ENCODE measurements around the gene ZIC5. TPM values are rescaled to one million over a fixed set of nuclear protein-coding genes. Genes with fewer than 3 reads are reported as not detected.
"Not testable (repeated sequence)": the region's sequence is repeated elsewhere in the genome, so short reads cannot be mapped to it uniquely, and the experiment has no call there.

The ZIC5 gene
- polyA plus RNA-seq, 2 of the 4 experiments (the other 2 are of a cell fraction): 2.8 to 3.1 TPM

DNA sequence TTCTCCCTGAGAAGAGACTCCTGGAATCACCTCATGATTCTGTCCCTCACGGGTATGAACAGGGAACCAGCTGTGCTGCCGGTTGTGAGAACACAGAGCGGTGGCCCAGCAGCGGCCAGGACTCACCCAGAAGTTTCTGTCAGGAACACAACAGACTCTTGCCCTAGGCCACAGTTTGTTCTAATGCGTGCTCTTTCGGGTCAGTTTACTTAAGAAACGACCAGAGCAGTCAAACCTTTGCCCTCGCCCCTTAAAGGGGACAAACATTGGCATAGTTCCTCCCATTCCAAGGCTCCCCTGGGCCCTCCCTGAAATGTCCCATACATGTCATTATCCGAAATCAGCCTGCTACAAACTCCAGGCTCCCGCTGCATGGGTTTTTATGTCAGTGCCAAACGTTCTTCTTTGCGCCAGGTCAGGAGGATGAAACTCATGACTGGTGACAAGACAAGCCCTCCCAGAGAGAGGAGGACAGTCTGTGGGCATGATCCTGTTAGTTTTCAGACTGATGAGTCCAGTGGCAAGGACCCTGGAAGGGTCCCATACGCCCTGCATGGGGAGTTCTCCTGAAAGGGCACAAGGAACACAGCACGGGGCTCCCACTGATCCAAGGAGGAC is 18.3 kb downstream of the ZIC5 start:
- FAIRE-seq: no peak
- POLR2A ChIA-PET: no interaction called here

DNA sequence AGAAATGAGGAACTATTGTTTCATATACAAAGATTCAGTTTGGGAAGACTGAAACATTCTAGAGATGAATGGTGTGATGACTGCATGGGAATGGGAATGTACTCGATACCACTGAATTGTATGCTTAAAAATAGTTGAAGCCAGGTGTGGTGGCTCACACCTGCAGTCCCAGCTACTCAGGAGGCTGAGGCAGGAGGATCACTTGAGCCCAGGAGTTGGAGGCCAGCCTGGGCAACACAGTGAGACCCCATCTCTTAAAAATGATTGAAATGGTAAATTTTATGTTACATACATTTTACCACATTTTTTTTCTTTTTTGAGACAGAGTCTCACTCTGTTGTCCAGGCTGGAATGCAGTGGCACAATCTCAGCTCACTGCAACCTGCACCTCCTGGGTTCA is 19.9 kb downstream of the ZIC5 start:
- 76% methylated on average over 1 of the region's 1 CpG for WGBS (ENCODE audit: missing lambda C conversion rate)
- CTCF ChIA-PET: interaction anchor here (1.2 kb wide), 1 partner anchor 35 kb away, joined by 3 read pairs; no protein-coding TSS in a partner anchor
- ATAC-seq; H3K4me2 ChIP-seq; POLR2A ChIA-PET; H3K27ac ChIP-seq; FAIRE-seq; H3K4me1 ChIP-seq; H3K9me3 ChIP-seq; H3K4me3 ChIP-seq; DNase-seq (ENCODE audit: low read depth in 1 of 2, low spot score in 1 of 2): not testable (repeated sequence)

More for the DNA sequence above, 18.3 kb downstream of the ZIC5 start:
- CTCF ChIA-PET: no interaction called here
- H3K4me3 ChIP-seq: no peak overlapping the region
- no peaks in the 10 kb centered on the region for H3K9me3 ChIP-seq
- ATAC-seq: no peak
- WGBS (ENCODE audit: missing lambda C conversion rate): 68% methylated on average over 11 of the region's 14 CpGs
- TF ChIP-seq, protein P1, sequence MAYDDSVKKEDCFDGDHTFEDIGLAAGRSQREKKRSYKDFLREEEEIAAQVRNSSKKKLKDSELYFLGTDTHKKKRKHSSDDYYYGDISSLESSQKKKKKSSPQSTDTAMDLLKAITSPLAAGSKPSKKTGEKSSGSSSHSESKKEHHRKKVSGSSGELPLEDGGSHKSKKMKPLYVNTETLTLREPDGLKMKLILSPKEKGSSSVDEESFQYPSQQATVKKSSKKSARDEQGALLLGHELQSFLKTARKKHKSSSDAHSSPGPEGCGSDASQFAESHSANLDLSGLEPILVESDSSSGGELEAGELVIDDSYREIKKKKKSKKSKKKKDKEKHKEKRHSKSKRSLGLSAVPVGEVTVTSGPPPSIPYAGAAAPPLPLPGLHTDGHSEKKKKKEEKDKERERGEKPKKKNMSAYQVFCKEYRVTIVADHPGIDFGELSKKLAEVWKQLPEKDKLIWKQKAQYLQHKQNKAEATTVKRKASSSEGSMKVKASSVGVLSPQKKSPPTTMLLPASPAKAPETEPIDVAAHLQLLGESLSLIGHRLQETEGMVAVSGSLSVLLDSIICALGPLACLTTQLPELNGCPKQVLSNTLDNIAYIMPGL (CRISPR knock-in tag; IDR thresholded peaks at IDR 0.05; ENCODE audit: borderline replicate concordance): no peak
- no peak for TF ChIP-seq KDM5A (IDR thresholded peaks at IDR 0.05)
- no peak for TF ChIP-seq POLR2AphosphoS2 (conservative IDR thresholded peaks at IDR 0.05; ENCODE audit: low read length)
- no peak for TF ChIP-seq NPAS2 (CRISPR knock-in tag; IDR thresholded peaks at IDR 0.05; ENCODE audit: borderline replicate concordance)
- no peak for TF ChIP-seq MAZ (IDR thresholded peaks at IDR 0.05; ENCODE audit: borderline replicate concordance, low read depth, low read length)
- TF ChIP-seq, protein P2, sequence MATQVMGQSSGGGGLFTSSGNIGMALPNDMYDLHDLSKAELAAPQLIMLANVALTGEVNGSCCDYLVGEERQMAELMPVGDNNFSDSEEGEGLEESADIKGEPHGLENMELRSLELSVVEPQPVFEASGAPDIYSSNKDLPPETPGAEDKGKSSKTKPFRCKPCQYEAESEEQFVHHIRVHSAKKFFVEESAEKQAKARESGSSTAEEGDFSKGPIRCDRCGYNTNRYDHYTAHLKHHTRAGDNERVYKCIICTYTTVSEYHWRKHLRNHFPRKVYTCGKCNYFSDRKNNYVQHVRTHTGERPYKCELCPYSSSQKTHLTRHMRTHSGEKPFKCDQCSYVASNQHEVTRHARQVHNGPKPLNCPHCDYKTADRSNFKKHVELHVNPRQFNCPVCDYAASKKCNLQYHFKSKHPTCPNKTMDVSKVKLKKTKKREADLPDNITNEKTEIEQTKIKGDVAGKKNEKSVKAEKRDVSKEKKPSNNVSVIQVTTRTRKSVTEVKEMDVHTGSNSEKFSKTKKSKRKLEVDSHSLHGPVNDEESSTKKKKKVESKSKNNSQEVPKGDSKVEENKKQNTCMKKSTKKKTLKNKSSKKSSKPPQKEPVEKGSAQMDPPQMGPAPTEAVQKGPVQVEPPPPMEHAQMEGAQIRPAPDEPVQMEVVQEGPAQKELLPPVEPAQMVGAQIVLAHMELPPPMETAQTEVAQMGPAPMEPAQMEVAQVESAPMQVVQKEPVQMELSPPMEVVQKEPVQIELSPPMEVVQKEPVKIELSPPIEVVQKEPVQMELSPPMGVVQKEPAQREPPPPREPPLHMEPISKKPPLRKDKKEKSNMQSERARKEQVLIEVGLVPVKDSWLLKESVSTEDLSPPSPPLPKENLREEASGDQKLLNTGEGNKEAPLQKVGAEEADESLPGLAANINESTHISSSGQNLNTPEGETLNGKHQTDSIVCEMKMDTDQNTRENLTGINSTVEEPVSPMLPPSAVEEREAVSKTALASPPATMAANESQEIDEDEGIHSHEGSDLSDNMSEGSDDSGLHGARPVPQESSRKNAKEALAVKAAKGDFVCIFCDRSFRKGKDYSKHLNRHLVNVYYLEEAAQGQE (IDR thresholded peaks at IDR 0.05): no peak
- TF ChIP-seq HDAC2 (IDR thresholded peaks at IDR 0.05): no peak
- TF ChIP-seq FOSL2 (IDR thresholded peaks at IDR 0.05): no peak
- no peak for TF ChIP-seq FOSL2 (CRISPR knock-in tag; IDR thresholded peaks at IDR 0.05)
- no peak for TF ChIP-seq RAD21 (conservative IDR thresholded peaks at IDR 0.05 in 1 of 2, IDR thresholded peaks at IDR 0.05 in 1 of 2)
- no peak for TF ChIP-seq ZNF302 (CRISPR knock-in tag; IDR thresholded peaks at IDR 0.05)
- TF ChIP-seq RARB (CRISPR knock-in tag; IDR thresholded peaks at IDR 0.05): no peak
- no peak for TF ChIP-seq FOSB (CRISPR knock-in tag; IDR thresholded peaks at IDR 0.05)
- TF ChIP-seq HOXA7 (CRISPR knock-in tag; IDR thresholded peaks at IDR 0.05): no peak
- H3K4me1 ChIP-seq: no peaks in the 10 kb centered on the region
- no peak for DNase-seq (ENCODE audit: low read depth in 1 of 2, low spot score in 1 of 2)
- H3K4me2 ChIP-seq: no peak overlapping the region
- H3K27ac ChIP-seq: no peak overlapping the region

DNA sequence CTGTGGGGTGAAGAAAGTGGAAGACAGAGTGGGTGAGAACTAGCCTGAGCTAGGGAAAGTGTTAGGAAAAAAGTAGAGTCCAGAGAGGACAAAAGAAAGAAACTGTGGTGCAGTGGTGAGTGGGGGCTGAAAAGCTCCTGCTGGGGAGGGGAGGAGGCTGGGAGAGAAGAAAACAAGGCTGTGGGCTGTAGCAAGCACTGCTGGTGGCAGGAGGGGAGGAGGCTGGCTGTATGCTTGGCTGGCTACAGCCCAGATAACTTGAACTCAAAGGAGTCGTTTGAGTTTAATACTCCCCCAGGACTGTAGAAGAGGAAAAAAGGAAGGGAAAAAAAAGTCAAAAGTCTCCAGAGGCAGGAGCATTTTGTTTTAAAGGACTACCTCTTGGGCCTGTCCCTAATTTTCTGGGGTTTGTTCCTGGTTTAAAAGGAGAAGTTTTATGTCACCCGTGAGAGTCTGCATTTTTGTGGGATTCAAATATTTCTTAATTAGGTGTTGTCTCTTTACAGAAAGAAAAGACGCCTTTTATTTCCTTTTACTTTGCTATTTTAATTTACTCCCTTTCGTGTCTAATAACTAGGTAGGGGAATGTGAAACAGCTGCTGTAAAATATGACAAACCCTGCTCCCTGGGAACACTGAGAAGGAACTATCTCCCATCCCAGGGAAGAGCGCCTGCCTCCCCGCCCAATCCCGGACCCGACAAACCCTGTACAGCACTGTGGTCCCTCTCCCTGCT is 21.7 kb downstream of the ZIC5 start:
- Histone ChIP-seq H3K27ac (no peak overlapping the region), H3K4me2 (no peak overlapping the region), H3K4me3 (no peak overlapping the region), H3K9me3 (no peaks in the 10 kb centered on the region), H3K4me1 (no peaks in the 10 kb centered on the region)
- 65% methylated on average over 8 of the region's 8 CpGs for WGBS (ENCODE audit: missing lambda C conversion rate)
- ATAC-seq (no peak), DNase-seq (ENCODE audit: low read depth in 1 of 2, low spot score in 1 of 2) (no peak), FAIRE-seq (no peak)
- ChIA-PET POLR2A (no interaction called here), CTCF (no interaction called here)
- TF ChIP-seq, protein P3, sequence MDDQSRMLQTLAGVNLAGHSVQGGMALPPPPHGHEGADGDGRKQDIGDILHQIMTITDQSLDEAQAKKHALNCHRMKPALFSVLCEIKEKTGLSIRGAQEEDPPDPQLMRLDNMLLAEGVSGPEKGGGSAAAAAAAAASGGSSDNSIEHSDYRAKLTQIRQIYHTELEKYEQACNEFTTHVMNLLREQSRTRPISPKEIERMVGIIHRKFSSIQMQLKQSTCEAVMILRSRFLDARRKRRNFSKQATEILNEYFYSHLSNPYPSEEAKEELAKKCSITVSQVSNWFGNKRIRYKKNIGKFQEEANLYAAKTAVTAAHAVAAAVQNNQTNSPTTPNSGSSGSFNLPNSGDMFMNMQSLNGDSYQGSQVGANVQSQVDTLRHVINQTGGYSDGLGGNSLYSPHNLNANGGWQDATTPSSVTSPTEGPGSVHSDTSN (IDR thresholded peaks at IDR 0.05): no peak
- TF ChIP-seq HDAC2 (IDR thresholded peaks at IDR 0.05): no peak
- TF ChIP-seq, protein P2 (IDR thresholded peaks at IDR 0.05): no peak
- no peak for TF ChIP-seq RARB (CRISPR knock-in tag; IDR thresholded peaks at IDR 0.05)
- TF ChIP-seq ZC3H11A (IDR thresholded peaks at IDR 0.05): no peak
- no peak for TF ChIP-seq FOSB (CRISPR knock-in tag; IDR thresholded peaks at IDR 0.05)
- no peak for TF ChIP-seq HOXB5 (CRISPR knock-in tag; IDR thresholded peaks at IDR 0.05)
- TF ChIP-seq RNF2 (IDR thresholded peaks at IDR 0.05; ENCODE audit: borderline replicate concordance, low read depth): no peak
- TF ChIP-seq CHD2 (IDR thresholded peaks at IDR 0.05; ENCODE audit: low read length, partially characterized antibody): no peak
- TF ChIP-seq NPAS2 (CRISPR knock-in tag; IDR thresholded peaks at IDR 0.05; ENCODE audit: borderline replicate concordance): no peak
- no peak for TF ChIP-seq RFX5 (IDR thresholded peaks at IDR 0.05)
- no peak for TF ChIP-seq HEYL (CRISPR knock-in tag; IDR thresholded peaks at IDR 0.05)
- no peak for TF ChIP-seq RAD21 (conservative IDR thresholded peaks at IDR 0.05 in 1 of 2, IDR thresholded peaks at IDR 0.05 in 1 of 2)
